ENCODE results near the gene CD226.
"Not testable (repeated sequence)": the region's sequence is repeated elsewhere in the genome, so short reads cannot be mapped to it uniquely, and the experiment has no call there.

CD226 gene

GRCh38 chr18:69947361-69948133 is at the start of gene CD226:
TSS of gene CD226 (minus strand) at chr18:69947873. CDS start at chr18:69947406, 467 bp downstream.
- no peak for DNase-seq (ENCODE audit: low spot score)

DNA sequence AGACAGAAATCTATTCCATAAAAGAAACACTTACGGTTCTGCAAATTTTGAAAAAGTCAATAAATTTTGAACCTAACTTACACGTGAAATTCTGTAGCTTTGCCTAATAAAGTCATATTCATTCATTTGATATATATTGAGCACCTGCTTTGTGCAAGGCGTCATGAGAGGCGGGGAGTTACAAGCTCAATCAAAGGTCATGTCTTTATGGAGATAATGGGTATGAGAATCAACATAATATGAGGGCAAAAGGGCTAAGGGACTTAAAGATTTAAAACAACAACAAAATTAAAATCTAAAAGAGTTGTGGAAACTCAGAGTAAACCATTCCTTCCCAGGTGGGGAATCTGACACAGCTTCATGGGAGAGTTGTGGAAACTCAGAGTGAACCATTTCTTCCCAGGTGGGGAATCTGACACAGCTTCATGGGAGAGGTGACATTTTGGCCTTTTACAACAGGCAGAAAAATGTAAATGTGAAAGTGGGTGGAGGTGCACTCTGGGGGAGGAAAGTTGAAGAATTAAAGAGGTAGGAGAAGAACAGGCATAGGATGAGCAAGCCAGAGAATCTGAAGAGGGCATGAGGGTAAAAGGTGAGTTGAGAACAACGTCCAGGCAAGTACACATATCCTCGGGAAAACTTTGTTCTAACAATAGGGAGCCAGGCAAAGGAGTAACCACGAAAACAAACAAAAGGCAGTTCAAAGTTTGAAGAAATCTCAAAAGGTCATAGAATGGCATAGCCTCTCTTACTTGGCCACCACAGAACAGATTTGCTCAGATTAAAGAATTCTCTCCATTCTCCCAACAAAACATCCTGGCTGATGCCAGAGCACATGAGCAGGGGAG is 49.5 kb upstream of the CD226 start:
- DNase-seq (ENCODE audit: low spot score) = no peak

DNA sequence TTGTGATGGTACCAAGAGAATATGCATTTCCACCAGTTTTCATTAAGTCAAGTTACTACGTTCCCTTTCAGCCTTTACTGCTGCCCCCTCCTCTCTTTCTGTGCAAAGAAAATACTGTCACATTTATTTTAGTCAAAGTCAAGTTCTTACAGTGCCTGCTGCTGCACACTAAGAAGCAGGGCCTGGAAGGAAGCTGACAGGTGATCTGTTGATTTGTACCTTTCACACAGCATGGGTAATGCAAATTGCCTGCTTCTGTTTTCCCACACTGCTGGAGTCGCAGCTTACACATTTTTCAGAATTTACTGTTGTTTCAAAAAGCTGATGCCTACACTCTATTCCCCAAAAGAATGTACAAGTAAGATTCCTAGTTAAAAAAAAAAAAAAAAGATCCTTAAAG is 48.7 kb upstream of the CD226 start:
- no peak for DNase-seq (ENCODE audit: low spot score)

GRCh38 chr18:69995774-69996173 is 48.1 kb upstream of the CD226 start:
- no peak for DNase-seq (ENCODE audit: low spot score)

DNA sequence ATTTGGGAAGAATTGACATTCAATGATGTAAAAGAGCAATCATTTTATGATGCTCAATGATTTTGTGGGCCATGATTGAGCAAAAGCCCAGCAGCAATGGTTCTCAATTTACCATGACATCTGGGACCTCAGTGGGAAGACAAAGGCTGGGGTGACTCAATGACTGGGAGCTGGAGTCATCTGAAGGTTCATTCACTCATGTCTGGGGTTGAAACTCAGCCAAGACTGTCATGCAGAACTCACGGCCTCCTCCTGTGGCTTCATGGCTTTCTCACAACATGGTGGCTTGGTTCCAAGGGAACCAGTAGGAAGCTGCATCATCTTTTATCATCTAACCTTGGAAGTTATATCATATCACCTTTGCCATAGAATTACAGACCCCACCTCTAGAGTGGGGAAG is 45.1 kb upstream of the CD226 start:
- DNase-seq (ENCODE audit: low spot score) = peak; percentile 46

GRCh38 chr18:69987870-69988269 is 40.2 kb upstream of the CD226 start:
- DNase-seq (ENCODE audit: low spot score) = no peak

DNA sequence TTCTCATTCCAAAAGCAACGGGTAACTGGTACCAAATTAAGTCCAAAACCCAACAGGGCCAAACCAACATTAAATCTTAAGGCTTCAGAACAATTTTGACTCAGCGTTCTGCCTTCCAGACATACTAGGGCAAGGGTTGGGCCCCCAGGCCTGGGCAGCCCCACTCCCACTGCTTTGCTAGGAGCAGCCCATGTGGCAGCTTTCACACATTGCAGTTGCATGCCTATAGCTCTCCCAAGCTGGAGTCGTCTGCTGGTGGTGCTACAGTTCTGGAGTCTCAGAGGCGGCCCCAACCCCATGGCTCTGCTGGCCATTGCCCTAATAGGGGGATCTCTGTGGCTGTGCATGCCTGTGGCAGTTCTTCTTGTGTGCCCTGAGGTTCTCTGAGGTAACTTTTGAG is 37.6 kb upstream of the CD226 start:
- DNase-seq (ENCODE audit: low spot score) = no peak

GRCh38 chr18:69982417-69982816 is 34.7 kb upstream of the CD226 start:
- no peak for DNase-seq (ENCODE audit: low spot score)

- DNase-seq (ENCODE audit: low spot score) = no peak
These were observed 34.3 kb upstream of the CD226 start for GRCh38 chr18:69981948-69982347.

DNA sequence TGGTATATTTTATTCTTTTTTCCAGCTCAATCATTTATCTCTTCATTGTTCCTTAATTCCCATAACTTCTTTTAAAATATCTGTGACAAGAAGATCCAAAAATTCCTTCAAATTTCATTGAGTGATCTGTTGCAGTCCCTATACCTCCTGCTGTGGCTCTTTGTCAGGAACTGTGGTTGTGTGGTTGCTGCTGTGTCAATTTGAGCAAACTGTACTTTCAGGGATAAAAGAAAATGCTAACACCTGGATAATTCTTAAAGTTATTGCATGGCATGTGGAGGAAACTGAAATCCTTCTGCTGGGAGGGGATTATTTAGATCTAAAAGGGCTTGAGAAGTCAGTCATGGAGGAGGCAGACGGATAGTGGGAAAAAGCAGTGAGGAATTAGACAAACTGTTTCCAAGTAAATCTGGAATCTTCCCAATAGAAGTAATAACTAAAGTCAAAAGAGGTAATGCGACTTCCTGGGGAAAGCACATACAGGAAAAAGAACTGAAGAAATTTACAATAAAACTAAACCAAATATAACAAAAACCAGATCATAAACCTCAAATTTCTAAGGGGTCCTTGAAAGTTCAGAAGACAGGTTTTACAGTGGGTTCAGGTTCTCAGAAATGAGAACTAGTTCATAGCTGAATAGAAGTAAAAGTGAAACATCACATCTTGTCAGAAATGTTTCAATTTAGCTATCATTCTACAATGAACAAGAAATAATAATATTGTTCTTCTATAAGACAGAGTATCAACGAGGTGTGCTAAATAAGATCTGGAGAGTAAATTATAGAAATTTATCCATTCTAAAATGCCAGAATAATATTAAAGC is 33.5 kb upstream of the CD226 start:
- DNase-seq (ENCODE audit: low spot score) = no peak

GRCh38 chr18:69980509-69980908 is 32.8 kb upstream of the CD226 start:
- no peak for DNase-seq (ENCODE audit: low spot score)

DNA sequence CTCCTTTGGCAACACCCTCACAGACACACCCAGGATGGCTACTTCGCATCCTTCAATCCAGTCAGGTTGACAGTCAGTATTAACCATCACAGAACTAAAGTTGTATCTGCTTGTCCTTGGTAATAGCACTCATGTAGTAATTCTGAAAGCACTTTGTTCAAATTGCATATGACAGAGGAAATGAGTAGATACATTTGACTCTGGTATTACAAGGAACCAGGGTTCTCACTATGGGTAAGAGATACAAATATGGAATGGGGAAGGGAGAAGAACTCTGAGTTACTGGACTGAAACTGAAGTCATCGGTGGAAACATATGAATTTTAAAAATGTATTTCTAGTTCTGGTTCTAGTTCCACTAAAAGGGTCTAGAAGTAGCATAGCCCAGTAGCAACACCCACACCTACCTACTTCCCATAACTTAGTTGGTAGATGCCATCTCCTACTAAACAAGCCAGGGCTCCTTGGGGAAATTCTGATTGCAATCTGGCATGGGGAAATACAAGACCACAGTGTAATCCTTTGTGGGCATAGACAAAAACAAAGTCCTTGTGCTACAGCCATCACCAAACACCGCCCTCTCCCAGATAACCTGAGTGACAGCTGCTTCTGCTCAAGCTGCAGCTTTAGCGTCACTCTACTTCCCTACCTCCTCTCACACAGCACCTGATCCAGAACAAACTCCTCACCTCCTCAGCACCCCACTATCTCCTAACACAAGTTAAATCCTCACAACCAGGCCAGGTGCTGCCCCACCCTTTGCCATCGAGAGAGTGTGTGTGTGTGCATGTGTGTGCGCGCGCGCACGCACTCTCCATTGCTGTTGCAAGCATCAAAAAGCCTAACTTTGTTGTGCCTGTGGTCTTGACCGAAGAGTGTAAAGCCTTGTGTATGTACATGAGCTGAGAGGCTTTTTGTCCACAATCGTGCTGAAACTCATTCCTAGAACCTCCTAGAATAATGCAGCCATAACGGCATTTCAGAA is 31.4 kb upstream of the CD226 start:
- no peak for DNase-seq (ENCODE audit: low spot score)

- not testable (repeated sequence) for DNase-seq (ENCODE audit: low spot score)
These were observed 27.6 kb upstream of the CD226 start for GRCh38 chr18:69975294-69975693.

- no peak for DNase-seq (ENCODE audit: low spot score)
These were observed 26.7 kb upstream of the CD226 start for GRCh38 chr18:69974365-69974764.

DNA sequence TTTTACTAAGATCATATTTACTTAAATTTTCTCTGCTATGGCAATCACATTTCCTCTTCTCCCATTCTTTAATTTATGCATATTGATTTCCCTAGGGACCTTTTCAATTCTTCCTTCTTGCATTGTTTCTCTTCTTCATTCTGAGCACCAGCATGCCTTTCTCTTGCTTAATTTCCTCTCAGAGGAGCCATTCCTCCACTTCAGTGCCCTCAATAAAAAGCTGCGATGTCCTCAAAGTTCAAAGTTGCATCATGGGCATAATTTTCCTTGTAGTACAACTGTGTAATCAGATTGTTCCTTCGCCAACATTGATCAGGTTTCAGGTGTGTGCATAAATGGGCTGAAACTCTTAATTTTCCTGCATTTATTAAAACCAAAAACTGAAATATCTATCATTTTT is 21.8 kb upstream of the CD226 start:
- DNase-seq (ENCODE audit: low spot score) = no peak

DNA sequence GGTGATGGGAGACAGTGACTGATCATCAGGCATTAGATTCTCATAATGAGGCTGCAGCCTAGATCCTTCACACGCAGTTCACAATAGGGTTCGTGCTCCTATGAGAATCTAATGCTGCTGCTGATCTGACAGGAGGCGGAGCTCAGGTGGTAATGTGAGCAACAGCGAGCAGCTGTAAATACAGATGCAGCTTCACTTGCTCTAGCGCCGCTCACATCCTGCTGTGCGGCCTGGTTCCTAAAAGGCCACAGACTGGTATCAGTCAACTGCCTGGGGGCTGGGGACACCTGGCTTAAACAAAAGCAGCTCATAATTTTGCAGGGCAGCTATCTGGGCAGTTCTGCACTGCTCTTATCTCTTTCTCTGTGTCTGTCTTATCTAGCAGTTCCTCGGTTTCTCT is 20.4 kb upstream of the CD226 start:
- no peak for DNase-seq (ENCODE audit: low spot score)

DNA sequence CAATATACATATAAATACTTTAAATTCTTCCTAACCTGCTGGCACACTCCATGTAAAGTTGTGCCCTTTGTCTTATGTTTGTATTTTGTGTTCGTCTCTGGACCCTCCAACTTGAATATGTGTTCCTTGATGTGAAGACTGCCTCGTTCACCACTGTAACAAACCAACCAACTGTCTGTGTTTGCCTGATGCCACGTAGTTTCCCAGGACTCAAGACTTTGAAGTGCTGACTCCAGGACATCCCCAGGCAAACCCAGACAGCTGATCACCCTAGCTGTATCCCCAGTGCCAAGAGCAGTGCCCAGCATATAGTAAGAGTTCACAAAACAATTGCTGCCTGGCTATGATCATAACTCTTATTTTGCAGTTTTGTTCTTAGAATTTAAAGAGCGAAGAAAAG is 15.5 kb upstream of the CD226 start:
- DNase-seq (ENCODE audit: low spot score) = no peak

DNA sequence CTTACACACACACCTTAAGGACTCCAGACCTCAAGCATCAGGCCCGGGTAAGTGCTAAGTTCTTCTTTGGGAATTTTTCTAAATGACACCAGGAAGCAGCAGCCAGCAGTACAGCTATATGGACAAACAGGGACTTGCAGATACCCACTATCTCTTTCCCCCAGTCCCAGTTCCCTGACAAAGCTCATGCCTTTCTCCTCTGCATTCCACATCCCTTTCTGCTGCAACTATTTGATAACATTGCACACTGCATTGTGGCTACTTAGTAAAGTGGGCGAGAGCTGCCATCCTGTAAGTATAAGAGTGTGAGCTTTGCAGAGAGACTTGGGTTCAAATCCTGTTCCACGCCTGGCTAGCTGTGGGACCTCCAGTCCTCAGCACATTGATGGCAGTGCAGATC is 14.0 kb upstream of the CD226 start:
- DNase-seq (ENCODE audit: low spot score) = no peak

- DNase-seq (ENCODE audit: low spot score) = no peak
These were observed 10.7 kb upstream of the CD226 start for GRCh38 chr18:69958422-69958821.

DNA sequence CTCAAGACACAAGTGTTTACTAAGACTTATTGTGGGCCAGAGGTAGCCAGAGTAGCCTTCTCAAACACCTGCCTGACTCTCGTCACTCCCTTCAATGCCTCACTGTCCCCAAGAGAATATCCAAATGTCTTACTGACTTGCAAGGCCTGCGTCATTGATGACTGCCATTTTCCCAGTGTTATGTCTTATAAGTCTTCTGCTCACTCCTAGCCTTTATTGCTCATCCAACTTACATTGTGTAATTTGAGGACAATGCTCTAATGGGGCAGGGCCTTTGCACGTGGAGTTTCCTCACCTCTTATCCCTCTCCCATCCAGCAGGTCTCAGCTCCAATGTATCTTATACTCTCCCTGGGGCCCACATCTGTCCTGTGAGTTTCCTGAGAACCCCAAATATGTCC is 10.1 kb upstream of the CD226 start:
- DNase-seq (ENCODE audit: low spot score) = no peak

Data from kidney capillary endothelial cell (primary cell).